Peyer's patch (tissue), 4 donors: ENCODE results near the gene PLA2G2D.

Source experiments
- CTCF ChIP-seq, 6 experiments: fragments of 450-650 bp in 4 of 6; fragments of 200-600 bp in 2 of 6; sonication (generic) in 1 of 6; IDR thresholded peaks; one replicate each; pipeline ENCODE4 v1.5.1; 2017 to 2019; ENCODE audit warnings: antibody characterized with exemption in 6 of 6, mild to moderate bottlenecking in 3 of 6, moderate library complexity in 1 of 6
- POLR2A ChIP-seq, 2 donors: fragments of 450-650 bp; IDR thresholded peaks; one replicate each; pipeline ENCODE4 v1.5.1; 2017; ENCODE audit warnings: antibody characterized with exemption in 2 of 2, mild to moderate bottlenecking in 2 of 2, moderate library complexity in 2 of 2

- TF ChIP-seq CTCF (IDR thresholded peaks at IDR 0.05) (no peak), POLR2A (IDR thresholded peaks at IDR 0.05) (no peak)
These were observed 25.4 kb downstream of the PLA2G2D start for GRCh38 chr1:20093940-20094391.
